Neutrophil (primary cell): ENCODE data around the gene DNAJC7.
"Not testable (repeated sequence)": the region's sequence is repeated elsewhere in the genome, so short reads cannot be mapped to it uniquely, and the experiment has no call there.

Experiments used
- H3K27ac ChIP-seq: fragments of 200-600 bp; sonication (generic); 2 replicates; pipeline ENCODE4 v1.5.1; 2016; ENCODE audit warnings: mild to moderate bottlenecking, moderate library complexity
- H3K27me3 ChIP-seq: fragments of 200-600 bp; sonication (generic); 2 replicates; pipeline ENCODE4 v1.6.0; 2016; ENCODE audit warnings: mild to moderate bottlenecking
- H3K36me3 ChIP-seq: fragments of 200-600 bp; sonication (generic); 2 replicates; pipeline ENCODE4 v1.5.1; 2017
- H3K4me1 ChIP-seq, 2 experiments: fragments of 200-600 bp in 1 of 2; sonication (generic) in 1 of 2; 1 replicate in 1 of 2; 2 replicates in 1 of 2; pipeline versions ENCODE4 v1.5.1 to v1.6.1; 2013 to 2016; ENCODE audit warnings: low read depth in 1 of 2, low read length in 1 of 2, mild to moderate bottlenecking in 1 of 2, moderate library complexity in 1 of 2; ENCODE audit not compliant: control insufficient read depth in 1 of 2, insufficient read depth in 1 of 2
- H3K4me3 ChIP-seq, 2 experiments: fragments of 200-600 bp in 1 of 2; sonication (generic) in 1 of 2; 1 replicate in 1 of 2; 2 replicates in 1 of 2; pipeline ENCODE4 v1.5.1; 2013 to 2016; ENCODE audit warnings: low read depth in 1 of 2, low read length in 1 of 2, mild to moderate bottlenecking in 1 of 2, moderate library complexity in 1 of 2
- H3K9me3 ChIP-seq: fragments of 200-600 bp; sonication (generic); 2 replicates; pipeline ENCODE4 v1.5.1; 2016
- CTCF ChIP-seq: fragments of 200-600 bp; sonication (generic); IDR thresholded peaks from 2 replicates; pipeline ENCODE4 v1.5.1; 2016; ENCODE audit warnings: antibody characterized with exemption

Gene DNAJC7

DNA sequence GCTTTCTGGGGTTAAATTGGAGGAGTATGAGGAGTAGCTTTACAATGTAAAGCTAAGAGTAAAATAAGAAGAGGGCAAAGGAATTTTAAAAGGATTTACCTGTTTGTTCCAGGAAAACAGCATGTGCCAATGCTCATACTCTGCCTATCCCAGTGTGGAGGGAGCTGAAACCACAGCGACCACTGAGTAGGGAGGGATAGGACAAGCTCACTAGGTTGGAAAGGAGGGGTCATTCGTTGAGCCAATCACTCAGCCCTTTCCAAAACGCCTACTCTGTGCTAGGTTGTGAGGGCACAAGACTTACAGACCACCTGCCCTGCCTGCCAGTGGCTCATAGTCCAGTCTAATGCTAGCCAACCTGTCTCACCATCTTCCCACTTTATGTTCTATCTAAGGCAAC lies 1.1 kb upstream of the DNAJC7 start:
- Histone ChIP-seq H3K27ac (peak overlapping the region; percentile 83), H3K4me3 (peak overlapping the region; percentile 95 to 99), H3K27me3 (no peaks in the 10 kb centered on the region), H3K36me3 (peaks cover 19% of the 10 kb centered on the region), H3K9me3 (no peaks in the 10 kb centered on the region), H3K4me1 (peaks cover 49% of the 10 kb centered on the region in 2 experiments)
- TF ChIP-seq CTCF = no peak

- H3K9me3 ChIP-seq = no peaks in the 10 kb centered on the region
- peaks cover 43 to 44% of the 10 kb centered on the region in 2 experiments for H3K4me1 ChIP-seq
- H3K36me3 ChIP-seq = peaks cover 15% of the 10 kb centered on the region
- H3K4me3 ChIP-seq = peak overlapping the region; percentile 95 to 99
- peak overlapping the region; percentile 83 for H3K27ac ChIP-seq
- no peaks in the 10 kb centered on the region for H3K27me3 ChIP-seq
- no peak for TF ChIP-seq CTCF
Observed at GRCh38 chr17:42017866-42018200, 594 bp upstream of the DNAJC7 start.

DNA sequence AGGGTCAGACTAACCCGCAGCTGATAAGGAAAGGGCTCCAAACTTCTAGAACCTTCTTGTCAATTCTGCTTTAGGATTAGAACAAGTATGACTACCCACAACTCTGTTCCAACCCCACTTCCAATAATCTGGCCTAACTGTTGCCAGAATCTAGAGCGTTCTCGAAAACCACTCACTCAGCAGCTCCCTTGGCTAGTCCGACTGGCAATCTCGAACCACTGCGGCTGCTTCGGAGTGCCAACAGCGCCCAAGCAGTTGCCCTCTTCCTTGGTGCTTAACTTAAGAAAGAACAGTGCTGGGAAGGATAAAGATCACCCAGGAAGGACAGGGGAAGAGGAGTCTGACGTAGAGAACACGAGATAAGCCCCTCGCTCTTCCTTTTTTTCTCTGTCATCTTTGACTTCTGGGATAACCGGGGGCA lies 818 bp downstream of the DNAJC7 start:
- TF ChIP-seq CTCF = no peak
- Histone ChIP-seq H3K36me3 (peaks cover 1% of the 10 kb centered on the region), H3K4me1 (peaks cover 41 to 44% of the 10 kb centered on the region in 2 experiments), H3K9me3 (no peaks in the 10 kb centered on the region), H3K27ac (peak overlapping the region; percentile 83), H3K4me3 (peak overlapping the region; percentile 95 to 99), H3K27me3 (no peaks in the 10 kb centered on the region)

GRCh38 chr17:42013740-42014139 lies 3.5 kb downstream of the DNAJC7 start:
- not testable (repeated sequence) for H3K27me3 ChIP-seq, H3K4me3 ChIP-seq, H3K27ac ChIP-seq, H3K36me3 ChIP-seq, H3K9me3 ChIP-seq
- H3K4me1 ChIP-seq = peaks cover 35 to 43% of the 10 kb centered on the region in 2 experiments

- H3K27me3 ChIP-seq, H3K27ac ChIP-seq, H3K4me3 ChIP-seq, H3K9me3 ChIP-seq, H3K36me3 ChIP-seq: not testable (repeated sequence)
- H3K4me1 ChIP-seq = peaks cover 24 to 33% of the 10 kb centered on the region in 2 experiments
Observed at GRCh38 chr17:42012363-42012762, 4.9 kb downstream of the DNAJC7 start.

- no peak for TF ChIP-seq CTCF
- Histone ChIP-seq H3K27ac (peak overlapping the region; percentile 38), H3K27me3 (no peaks in the 10 kb centered on the region), H3K36me3 (no peaks in the 10 kb centered on the region), H3K9me3 (no peaks in the 10 kb centered on the region), H3K4me1 (peaks cover 17 to 24% of the 10 kb centered on the region in 2 experiments), H3K4me3 (no peak overlapping the region)
Observed at GRCh38 chr17:42010898-42011516, 6.2 kb downstream of the DNAJC7 start.

- H3K27me3 ChIP-seq, H3K9me3 ChIP-seq, H3K4me3 ChIP-seq, H3K36me3 ChIP-seq: not testable (repeated sequence)
- peak overlapping the region; percentile 38 for H3K27ac ChIP-seq
- H3K4me1 ChIP-seq = peaks cover 12 to 20% of the 10 kb centered on the region in 2 experiments
Observed at GRCh38 chr17:42010266-42010680, 7.0 kb downstream of the DNAJC7 start.
